Measurements from ENCODE around the gene GLDN. TPM values are rescaled to one million over a fixed set of nuclear protein-coding genes. Genes with fewer than 3 reads are reported as not detected.
A peak's percentile ranks its signal among the peaks of the same experiment; 100 is the strongest.

Gene GLDN
- total and polyA plus RNA-seq, 2 of the 8 experiments (the other 6 are each of a cell fraction or from before 2014, with no cell fraction given): 0.24 to 0.50 TPM

DNA sequence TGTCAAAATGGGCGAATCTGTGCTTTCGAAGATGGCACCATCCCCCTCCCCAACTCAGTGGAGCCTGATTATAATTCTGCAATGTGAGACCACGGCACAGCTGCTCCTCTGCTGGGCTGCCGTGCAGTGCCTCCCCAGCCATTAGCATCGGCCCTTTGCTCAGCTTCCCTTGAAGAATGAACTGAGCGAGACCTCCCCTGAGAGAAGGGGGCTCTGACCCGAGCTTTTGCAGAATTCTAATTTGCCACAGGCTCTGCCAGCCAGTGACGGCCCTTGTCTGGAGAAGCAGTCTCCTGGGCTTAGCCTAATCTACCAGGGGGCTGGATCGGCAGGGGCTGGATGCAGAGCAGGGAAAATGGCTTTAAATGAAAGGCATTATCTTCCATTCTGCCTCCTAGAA is 57.2 kb downstream of the GLDN start:
- Histone ChIP-seq H3K23ac (ENCODE audit: insufficient read length) (no peak overlapping the region), H4K8ac (ENCODE audit: extremely low read depth, insufficient read depth, low read length) (no peak overlapping the region; the same call in 1 of the 2 replicates), H3K4me3 (ENCODE audit: extremely low read depth in 1 of 4, insufficient read depth in 2 of 4, low read depth in 3 of 4, low read length in 4 of 4) (no peak overlapping the region), H4K5ac (ENCODE audit: insufficient read length, low read depth, low read length) (no peak overlapping the region), H2BK12ac (ENCODE audit: low read depth, low read length) (no peak overlapping the region), H2BK20ac (ENCODE audit: low read length) (no peak overlapping the region), H3K79me1 (ENCODE audit: low read depth, low read length) (no peaks in the 10 kb centered on the region), H3K56ac (replicated peaks; ENCODE audit: insufficient read length, low read depth, low read length) (no peak overlapping the region), H3K14ac (ENCODE audit: insufficient read length) (no peak overlapping the region), H3K36me3 (ENCODE audit: control insufficient read depth in 2 of 4, insufficient read depth in 4 of 4, low read length in 3 of 4) (no peaks in the 10 kb centered on the region), H3K23me2 (ENCODE audit: low read depth, low read length) (no peaks in the 10 kb centered on the region; the same call in 1 of the 2 replicates), H2AK5ac (ENCODE audit: low read depth, low read length) (no peak overlapping the region), H3K9me3 (ENCODE audit: insufficient read depth in 2 of 2, low read depth in 1 of 2, low read length in 1 of 2) (no peaks in the 10 kb centered on the region), H2BK15ac (ENCODE audit: low read length) (no peak overlapping the region), H3K27me3 (replicated peaks in 1 of 4; ENCODE audit: control insufficient read depth in 3 of 4, extremely low read depth in 1 of 4, insufficient read depth in 3 of 4, low read length in 3 of 4) (no peaks in the 10 kb centered on the region), H2AFZ (ENCODE audit: low read length) (no peak overlapping the region), H3K18ac (ENCODE audit: extremely low read depth, low read length) (no peak overlapping the region), H3K4ac (replicated peaks; ENCODE audit: insufficient read length, low read depth, low read length) (no peak overlapping the region), H4K20me1 (replicated peaks in 1 of 2; ENCODE audit: control insufficient read depth in 1 of 2, insufficient read depth in 2 of 2, low read length in 2 of 2) (no peaks in the 10 kb centered on the region), H3K27ac (ENCODE audit: low read depth, low read length) (no peak overlapping the region), H2BK120ac (replicated peaks; ENCODE audit: low read depth, low read length) (no peak overlapping the region), H3K4me1 (replicated peaks in 1 of 4; ENCODE audit: control insufficient read depth in 3 of 4, insufficient read depth in 4 of 4, low read length in 3 of 4) (peaks cover 0 to 7% (median under 1%) of the 10 kb centered on the region in 4 experiments; a peak in 3 of 7 replicates), H3K9ac (replicated peaks in 1 of 4; ENCODE audit: extremely low read depth in 1 of 4, low read depth in 3 of 4, low read length in 3 of 4) (no peak overlapping the region), H2BK5ac (ENCODE audit: low read depth, low read length) (no peak overlapping the region), H3K79me2 (ENCODE audit: control insufficient read depth in 1 of 2, insufficient read depth in 2 of 2, low read length in 2 of 2) (no peaks in the 10 kb centered on the region), H3K4me2 (ENCODE audit: insufficient read depth in 1 of 2, low read depth in 2 of 2, low read length in 2 of 2) (no peak overlapping the region), H4K91ac (replicated peaks; ENCODE audit: insufficient read length, low read length) (no peak overlapping the region)
- ChIA-PET POLR2A (ENCODE audit: partially characterized antibody) (no interaction called here), CTCF (ENCODE audit: partially characterized antibody) (interaction anchor here (0.9 to 2.5 kb wide), 12 partner anchors 10 to 237 kb away, joined by 3 to 12 read pairs (median 4); no protein-coding TSS in a partner anchor)
- DNase-seq (ENCODE audit: low read depth in 1 of 2, low spot score in 2 of 2): peak in 1 of 2 experiments; percentile 37
- FAIRE-seq: no peak
- WGBS, 2 experiments (ENCODE audit: extremely low coverage in 1 of 2, insufficient coverage in 1 of 2, insufficient read length in 1 of 2, insufficient replicate concordance in 2 of 2, low coverage in 1 of 2, low lambda C conversion rate in 2 of 2, missing lambda C conversion rate in 1 of 2): 79% methylated on average over 9 of the region's 9 CpGs; no CpG with 5 or more reads in 1 of the 2 experiments
- TF ChIP-seq SIX5 (IDR thresholded peaks at IDR 0.05; ENCODE audit: low read depth, low read length) (no peak), CTBP2 (IDR thresholded peaks at IDR 0.05; ENCODE audit: borderline replicate concordance, insufficient read depth, insufficient read length, low read length) (no peak), NRF1 (IDR thresholded peaks at IDR 0.05; ENCODE audit: low read depth, low read length) (no peak), GTF2F1 (IDR thresholded peaks at IDR 0.05; ENCODE audit: borderline replicate concordance, low read depth, low read length) (no peak), NANOG (IDR thresholded peaks at IDR 0.05; ENCODE audit: insufficient read depth, low read depth, low read length, poor library complexity, severe bottlenecking) (no peak), SIRT6 (IDR thresholded peaks at IDR 0.05; ENCODE audit: low read length) (no peak), SP4 (IDR thresholded peaks at IDR 0.05; ENCODE audit: low read length) (no peak), POLR2A (IDR thresholded peaks at IDR 0.05; ENCODE audit: control extremely low read depth in 1 of 2, low read depth in 2 of 2, low read length in 2 of 2) (no peak), POU5F1 (IDR thresholded peaks at IDR 0.05; ENCODE audit: low read depth, low read length) (no peak)
